Esophagus squamous epithelium (tissue), 4 donors: Measurements from ENCODE around the gene AMH.

ENCODE experiments used
- CTCF ChIP-seq, 6 experiments: fragments of 450-650 bp in 4 of 6; fragments of 200-600 bp in 2 of 6; sonication (generic) in 2 of 6; IDR thresholded peaks; one replicate each; pipeline ENCODE4 v1.5.1; 2016 to 2019; ENCODE audit warnings: antibody characterized with exemption in 6 of 6, mild to moderate bottlenecking in 4 of 6, moderate library complexity in 4 of 6
- POLR2A ChIP-seq, 4 donors: fragments of 450-650 bp; IDR thresholded peaks; one replicate each; pipeline ENCODE4 v1.6.1; 2017; ENCODE audit warnings: antibody characterized with exemption in 4 of 4, mild to moderate bottlenecking in 4 of 4, moderate library complexity in 3 of 4

DNA sequence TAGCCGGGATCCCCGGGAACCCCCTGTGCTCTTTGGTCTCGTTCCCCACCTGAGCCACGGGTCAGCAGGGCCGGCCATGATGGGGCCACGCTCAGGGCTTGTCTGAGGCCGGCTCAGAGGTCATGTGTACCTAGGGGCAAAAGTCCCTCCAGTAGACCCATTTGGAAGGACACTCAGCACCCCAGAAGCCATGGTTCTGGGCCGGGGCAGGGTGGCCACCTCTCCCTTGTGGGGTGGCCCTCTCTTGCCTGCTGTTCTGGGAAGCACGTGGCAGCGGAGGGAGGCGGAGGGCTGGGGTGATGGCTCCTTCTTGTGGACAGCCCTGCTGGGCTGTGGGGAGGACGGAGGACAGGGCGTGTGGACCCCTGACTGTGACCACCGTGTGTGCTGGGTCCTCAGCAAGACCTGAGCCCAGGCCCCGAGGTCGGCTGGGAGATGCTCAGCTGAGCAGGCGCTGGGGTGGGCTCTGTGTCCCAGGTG is 39.3 kb downstream of the AMH start:
- no peak for TF ChIP-seq CTCF (IDR thresholded peaks at IDR 0.05)
- no peak for TF ChIP-seq POLR2A (IDR thresholded peaks at IDR 0.05)
